Measurements from ENCODE around the gene SERTAD2. TPM values are rescaled to one million over a fixed set of nuclear protein-coding genes. Genes with fewer than 3 reads are reported as not detected.

Gene SERTAD2
- total RNA-seq, 4 donors from 2014 or later = 15.9 to 18.8 (median 17.4) TPM

GRCh38 chr2:64679673-64680425 lies 26.1 kb upstream of the SERTAD2 start:
- H3K9me3 ChIP-seq = no peaks in the 10 kb centered on the region
- WGBS, 2 donors = 35 to 49% methylated on average over 6 of the region's 6 CpGs

DNA sequence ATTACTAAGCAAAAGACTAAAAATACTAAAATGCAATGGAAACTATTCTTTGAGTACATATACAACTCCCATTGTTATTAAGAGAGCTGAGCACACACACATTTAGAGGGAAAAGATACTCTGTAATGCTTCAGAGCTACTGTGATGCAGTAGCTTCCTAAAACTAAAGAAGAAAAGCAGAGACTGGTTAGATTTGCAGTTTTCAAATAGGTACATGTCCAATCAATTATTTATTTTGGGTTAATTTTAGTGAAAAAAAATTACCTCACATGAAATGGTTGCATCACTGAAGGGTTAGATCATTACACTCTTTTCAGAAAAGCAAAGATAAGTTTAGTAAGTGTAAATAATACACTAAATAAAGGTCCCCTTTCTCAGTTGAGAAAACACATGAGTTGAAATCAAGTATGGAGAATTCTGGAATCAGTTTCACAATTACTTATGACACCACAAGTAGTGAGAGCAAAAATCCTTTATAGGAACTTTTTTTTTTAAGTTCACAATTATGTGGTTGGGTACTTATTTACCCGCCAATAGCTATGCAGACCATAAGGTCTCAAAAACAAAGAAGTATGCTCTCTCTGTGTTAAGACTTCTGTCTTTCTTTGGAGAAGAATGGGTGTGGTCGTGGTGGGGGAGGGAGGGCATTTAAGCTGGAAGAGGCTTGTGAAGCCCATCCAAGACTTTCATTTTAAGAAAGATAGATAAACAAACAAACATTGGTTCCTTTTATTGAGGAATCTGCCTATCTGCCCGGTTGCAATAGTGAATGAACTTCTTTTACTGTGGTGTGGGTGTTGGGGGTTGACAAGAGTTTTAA lies 25.3 kb upstream of the SERTAD2 start:
- peak overlapping the region; percentile 9 to 85 (median 67) for H3K27ac ChIP-seq
- 19 to 22% methylated on average over 3 of the region's 3 CpGs for WGBS, 2 donors
- no peaks in the 10 kb centered on the region for H3K36me3 ChIP-seq
- H3K4me3 ChIP-seq = no peak overlapping the region
- no peak for DNase-seq (ENCODE audit: low spot score in 2 of 2)
- no peaks in the 10 kb centered on the region for H3K9me3 ChIP-seq
- H3K27me3 ChIP-seq = no peaks in the 10 kb centered on the region
- TF ChIP-seq EP300 (IDR thresholded peaks at IDR 0.05) (no peak), CTCF (IDR thresholded peaks at IDR 0.05) (no peak), POLR2A (IDR thresholded peaks at IDR 0.05) (no peak)
- H3K4me1 ChIP-seq = peaks cover 0 to 17% (median 14%) of the 10 kb centered on the region in 4 donors

More at GRCh38 chr2:64679673-64680425, 26.1 kb upstream of the SERTAD2 start:
- TF ChIP-seq POLR2A (IDR thresholded peaks at IDR 0.05) = no peak
- no peak for TF ChIP-seq CTCF (IDR thresholded peaks at IDR 0.05)
- no peak for TF ChIP-seq EP300 (IDR thresholded peaks at IDR 0.05)
- peaks cover 0 to 17% (median 14%) of the 10 kb centered on the region in 4 donors for H3K4me1 ChIP-seq
- no peak for DNase-seq (ENCODE audit: low spot score in 2 of 2)
- peak overlapping the region in 3 of 4 donors; percentile 64 to 85 (median 70) for H3K27ac ChIP-seq
- H3K36me3 ChIP-seq = no peaks in the 10 kb centered on the region
- no peaks in the 10 kb centered on the region for H3K27me3 ChIP-seq
- H3K4me3 ChIP-seq = no peak overlapping the region

DNA sequence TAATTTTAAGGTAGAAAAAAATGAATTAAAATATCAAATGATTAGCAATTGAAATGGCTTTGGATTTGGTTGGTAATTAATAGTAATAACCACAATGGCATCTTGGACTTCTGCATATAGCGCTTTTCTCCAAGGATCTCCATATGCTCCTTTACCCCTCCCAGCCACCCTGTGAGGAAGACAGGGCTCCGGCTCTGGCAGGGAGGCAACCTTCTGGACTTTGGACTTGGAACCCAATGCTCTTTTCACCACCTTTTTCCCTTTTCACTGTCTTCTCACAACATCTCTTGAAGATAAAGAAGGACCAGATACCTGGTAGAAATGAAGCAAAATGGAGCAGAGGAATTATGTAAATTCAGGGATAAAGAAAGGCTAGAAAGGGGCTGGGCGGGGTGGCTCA lies 23.8 kb upstream of the SERTAD2 start:
- H3K36me3 ChIP-seq = no peaks in the 10 kb centered on the region
- H3K4me3 ChIP-seq = no peak overlapping the region
- TF ChIP-seq EP300 (IDR thresholded peaks at IDR 0.05) = no peak
- no peak for TF ChIP-seq CTCF (IDR thresholded peaks at IDR 0.05)
- TF ChIP-seq POLR2A (IDR thresholded peaks at IDR 0.05) = no peak
- DNase-seq (ENCODE audit: low spot score in 2 of 2) = no peak
- H3K9me3 ChIP-seq = no peaks in the 10 kb centered on the region
- H3K4me1 ChIP-seq = peaks cover 0 to 17% (median 14%) of the 10 kb centered on the region in 4 donors
- no peak overlapping the region for H3K27ac ChIP-seq
- H3K27me3 ChIP-seq = no peaks in the 10 kb centered on the region
- WGBS, 2 donors = 96 to 99% methylated on average over 3 of the region's 3 CpGs

GRCh38 chr2:64675860-64676259 lies 22.1 kb upstream of the SERTAD2 start:
- H3K27me3 ChIP-seq = no peaks in the 10 kb centered on the region
- no peaks in the 10 kb centered on the region for H3K9me3 ChIP-seq
- TF ChIP-seq POLR2A (IDR thresholded peaks at IDR 0.05) = no peak
- TF ChIP-seq EP300 (IDR thresholded peaks at IDR 0.05) = no peak
- no peak for TF ChIP-seq CTCF (IDR thresholded peaks at IDR 0.05)
- no peak overlapping the region for H3K27ac ChIP-seq
- H3K36me3 ChIP-seq = no peaks in the 10 kb centered on the region
- no peak overlapping the region for H3K4me3 ChIP-seq
- H3K4me1 ChIP-seq = peaks cover 0 to 17% (median 14%) of the 10 kb centered on the region in 4 donors
- DNase-seq (ENCODE audit: low spot score in 2 of 2) = no peak
- 70 to 76% methylated on average over 5 of the region's 5 CpGs for WGBS, 2 donors

- no peak overlapping the region for H3K27ac ChIP-seq
- no peaks in the 10 kb centered on the region for H3K36me3 ChIP-seq
- 55 to 61% methylated on average over 2 of the region's 2 CpGs for WGBS, 2 donors
- H3K4me3 ChIP-seq = no peak overlapping the region
- DNase-seq (ENCODE audit: low spot score in 2 of 2) = no peak
- no peaks in the 10 kb centered on the region for H3K9me3 ChIP-seq
- TF ChIP-seq EP300 (IDR thresholded peaks at IDR 0.05) (no peak), CTCF (IDR thresholded peaks at IDR 0.05) (no peak), POLR2A (IDR thresholded peaks at IDR 0.05) (no peak)
- peaks cover 0 to 7% (median 3%) of the 10 kb centered on the region in 4 donors for H3K4me1 ChIP-seq
- no peaks in the 10 kb centered on the region for H3K27me3 ChIP-seq
These were observed 19.0 kb upstream of the SERTAD2 start for GRCh38 chr2:64672708-64673107.
